Spleen (tissue), 11 donors: ENCODE data around the gene URB1. TPM values are rescaled to one million over a fixed set of nuclear protein-coding genes. Genes with fewer than 3 reads are reported as not detected.
A peak's percentile ranks its signal among the peaks of the same experiment; 100 is the strongest.

ENCODE experiments used
- DNase-seq: peaks from one replicate; pipeline ENCODE4 v3.0.0-alpha.2; 2020
- H3K27ac ChIP-seq, 8 donors: fragments of 200-600 bp; sonication (generic) in 7 of 8; 1 replicate in 4 of 8; 2 replicates in 4 of 8; pipeline versions ENCODE4 v1.5.0 to v1.8.0; 2016 to 2021; ENCODE audit warnings: inconsistent platforms in 4 of 8, mild to moderate bottlenecking in 4 of 8, moderate library complexity in 1 of 8
- H3K27me3 ChIP-seq, 7 donors: fragments of 200-600 bp; sonication (generic) in 6 of 7; replicated peaks in 1 of 7; 1 replicate in 4 of 7; 2 replicates in 3 of 7; pipeline versions ENCODE4 v1.5.0 to v1.8.0; 2016 to 2021; ENCODE audit warnings: inconsistent platforms in 3 of 7, mild to moderate bottlenecking in 1 of 7
- H3K36me3 ChIP-seq, 6 donors: fragments of 200-600 bp; sonication (generic) in 5 of 6; 1 replicate in 4 of 6; 2 replicates in 2 of 6; pipeline versions ENCODE4 v1.5.0 to v1.8.0; 2016 to 2021; ENCODE audit warnings: inconsistent platforms in 2 of 6
- H3K4me1 ChIP-seq, 6 donors: fragments of 200-600 bp; sonication (generic) in 5 of 6; 1 replicate in 3 of 6; 2 replicates in 3 of 6; pipeline versions ENCODE4 v1.5.0 to v1.8.0; 2016 to 2021; ENCODE audit warnings: inconsistent platforms in 3 of 6
- H3K4me3 ChIP-seq, 8 donors: fragments of 200-600 bp; sonication (generic) in 7 of 8; 1 replicate in 4 of 8; 2 replicates in 4 of 8; pipeline versions ENCODE4 v1.5.0 to v1.8.0; 2016 to 2021; ENCODE audit warnings: inconsistent platforms in 4 of 8, mild to moderate bottlenecking in 4 of 8, moderate library complexity in 2 of 8
- H3K9me3 ChIP-seq, 8 donors: fragments of 200-600 bp; sonication (generic) in 7 of 8; 1 replicate in 4 of 8; 2 replicates in 4 of 8; pipeline versions ENCODE4 v1.5.0 to v1.8.0; 2016 to 2021; ENCODE audit warnings: inconsistent platforms in 4 of 8
- POLR2A ChIP-seq, 3 donors: fragments of 450-650 bp; IDR thresholded peaks; one replicate each; pipeline ENCODE4 v1.5.1; 2017; ENCODE audit warnings: antibody characterized with exemption in 3 of 3, mild to moderate bottlenecking in 1 of 3
- POLR2AphosphoS5 ChIP-seq, 3 donors: sonication (generic); formaldehyde crosslinking; IDR thresholded peaks; one replicate each; pipeline ENCODE4 v1.5.1; 2017; ENCODE audit warnings: antibody characterized with exemption in 3 of 3
- WGBS, 5 donors: extraction: QIAGEN DNeasy Blood & Tissue Kit in 3 of 5; methylation state at CpG; one replicate each; pipeline versions ENCODE4 v1.1.5 to v1.1.7; 2013 to 2018; 5-methylcytosine and 5-hydroxymethylcytosine counted together
- intact Hi-C: fragments of 100-400 bp; cut with DNase I; formaldehyde crosslinking; loops from one replicate; pipeline ENCODE4 v1.15.0; 2023; ENCODE audit warnings: low total_unique reads
- polyA plus RNA-seq, 3 donors: library from polyadenylated mRNA; stranded (reverse); fragments of 200-250 nt; gene quantifications; one replicate each; pipeline ENCODE4 v1.2.1, GENCODE V29; 2013
- total RNA-seq, 7 donors: library from RNA; depleted of rRNA in 3 of 7; stranded (reverse); fragments of >200 nt in 3 of 7; fragmentation: NEBNext Ultra II Directional in 4 of 7; extraction: Animal tissue kit (Norgen Biotek cat#: 25700) in 4 of 7; gene quantifications; one replicate each; pipeline versions ENCODE4 v1.1.0 to v1.2.1, GENCODE V29; 2016 to 2021
- TF ChIP-seq, protein P1 (sequence below), 11 experiments: fragments of 200-600 bp in 7 of 11; fragments of 450-650 bp in 4 of 11; sonication (generic) in 4 of 11; IDR thresholded peaks in 8 of 11; conservative IDR thresholded peaks in 3 of 11; 1 replicate in 7 of 11; 2 replicates in 4 of 11; pipeline versions ENCODE4 v1.4.0 to v1.8.0; 2016 to 2021; ENCODE audit warnings: antibody characterized with exemption in 11 of 11, inconsistent platforms in 4 of 11, mild to moderate bottlenecking in 1 of 11
- donor health status: healthy with polysubstance abuse.
- donor health status: DM: no; HTN: no; CAD: no; lungs with moderate emphysema.
- donor health status: DM: no; HTN: no; CAD: no.
- donor health status: Bipolar disorder and iron deficiency.
- donor health status: healthy.
- donor health status: DM: no; HTN: no; CAD: no.
- donor health status: DM: yes; HTN: yes; CAD: no.

The URB1 gene
- total and polyA plus RNA-seq, 10 donors: 2.0 to 20.8 (median 12.0) TPM

DNA sequence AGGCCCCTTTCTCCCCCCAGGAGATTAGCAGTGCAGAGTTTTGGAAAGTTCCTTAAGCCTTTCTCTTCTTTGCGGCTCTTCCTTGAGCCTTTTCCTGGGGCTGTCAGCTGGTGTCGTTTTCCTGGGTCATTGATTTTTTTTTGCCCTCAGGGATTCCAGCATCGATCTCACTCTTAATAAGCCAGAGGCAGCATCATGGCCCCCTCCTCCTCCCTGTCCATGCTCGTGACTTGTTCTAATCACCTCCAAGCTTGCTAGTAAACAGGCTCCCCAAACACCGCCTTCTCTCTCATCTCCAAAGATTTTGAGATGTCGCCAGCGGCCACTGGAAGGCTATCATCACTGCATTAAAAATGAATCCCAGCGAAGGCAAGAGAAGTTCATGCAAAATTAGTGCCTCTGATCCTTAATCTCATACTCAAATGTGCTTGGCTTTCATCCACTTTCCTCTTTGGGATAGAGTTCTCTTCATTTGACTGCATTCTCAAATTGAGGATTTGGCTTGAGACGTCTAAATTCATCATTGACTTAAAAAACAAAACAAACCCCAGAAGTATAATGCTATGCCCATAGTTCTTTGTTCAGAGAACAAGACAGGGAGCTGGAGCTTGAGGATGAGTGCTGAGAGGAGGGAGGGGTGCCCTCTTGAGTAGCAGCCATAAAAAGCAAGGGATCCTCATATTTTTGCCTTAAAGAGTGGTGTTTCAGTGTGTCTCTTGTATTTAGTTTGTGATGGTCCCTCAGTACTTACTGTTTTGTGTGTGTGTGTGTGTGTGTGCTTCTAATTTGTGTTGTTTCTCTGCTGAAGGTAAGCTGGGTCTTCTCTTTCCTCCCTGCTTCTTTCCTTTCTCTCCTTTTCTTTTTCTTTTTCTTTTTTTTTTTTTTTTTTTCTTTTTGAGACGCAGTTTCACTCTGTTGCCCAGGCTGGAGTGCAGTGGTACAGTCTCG lies 22.9 kb upstream of the URB1 start:
- Histone ChIP-seq H3K27me3 (peaks cover 0 to 30% (median 4%) of the 10 kb centered on the region in 7 donors), H3K27ac (no peak overlapping the region), H3K4me1 (peaks cover 10 to 66% (median 44%) of the 10 kb centered on the region in 6 donors), H3K4me3 (no peak overlapping the region), H3K9me3 (no peaks in the 10 kb centered on the region), H3K36me3 (peaks cover 0 to 5% (median 0%) of the 10 kb centered on the region in 6 donors)
- TF ChIP-seq, protein P1, sequence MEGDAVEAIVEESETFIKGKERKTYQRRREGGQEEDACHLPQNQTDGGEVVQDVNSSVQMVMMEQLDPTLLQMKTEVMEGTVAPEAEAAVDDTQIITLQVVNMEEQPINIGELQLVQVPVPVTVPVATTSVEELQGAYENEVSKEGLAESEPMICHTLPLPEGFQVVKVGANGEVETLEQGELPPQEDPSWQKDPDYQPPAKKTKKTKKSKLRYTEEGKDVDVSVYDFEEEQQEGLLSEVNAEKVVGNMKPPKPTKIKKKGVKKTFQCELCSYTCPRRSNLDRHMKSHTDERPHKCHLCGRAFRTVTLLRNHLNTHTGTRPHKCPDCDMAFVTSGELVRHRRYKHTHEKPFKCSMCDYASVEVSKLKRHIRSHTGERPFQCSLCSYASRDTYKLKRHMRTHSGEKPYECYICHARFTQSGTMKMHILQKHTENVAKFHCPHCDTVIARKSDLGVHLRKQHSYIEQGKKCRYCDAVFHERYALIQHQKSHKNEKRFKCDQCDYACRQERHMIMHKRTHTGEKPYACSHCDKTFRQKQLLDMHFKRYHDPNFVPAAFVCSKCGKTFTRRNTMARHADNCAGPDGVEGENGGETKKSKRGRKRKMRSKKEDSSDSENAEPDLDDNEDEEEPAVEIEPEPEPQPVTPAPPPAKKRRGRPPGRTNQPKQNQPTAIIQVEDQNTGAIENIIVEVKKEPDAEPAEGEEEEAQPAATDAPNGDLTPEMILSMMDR (IDR thresholded peaks at IDR 0.05 in 8 of 11, conservative IDR thresholded peaks at IDR 0.05 in 3 of 11): no peak
- TF ChIP-seq POLR2AphosphoS5 (IDR thresholded peaks at IDR 0.05): no peak
- TF ChIP-seq POLR2A (IDR thresholded peaks at IDR 0.05): no peak
- 82 to 89% (median 87%) methylated on average over 11 of the region's 11 CpGs for WGBS, 5 donors
- intact Hi-C loops: no loop called here
- DNase-seq: no peak

DNA sequence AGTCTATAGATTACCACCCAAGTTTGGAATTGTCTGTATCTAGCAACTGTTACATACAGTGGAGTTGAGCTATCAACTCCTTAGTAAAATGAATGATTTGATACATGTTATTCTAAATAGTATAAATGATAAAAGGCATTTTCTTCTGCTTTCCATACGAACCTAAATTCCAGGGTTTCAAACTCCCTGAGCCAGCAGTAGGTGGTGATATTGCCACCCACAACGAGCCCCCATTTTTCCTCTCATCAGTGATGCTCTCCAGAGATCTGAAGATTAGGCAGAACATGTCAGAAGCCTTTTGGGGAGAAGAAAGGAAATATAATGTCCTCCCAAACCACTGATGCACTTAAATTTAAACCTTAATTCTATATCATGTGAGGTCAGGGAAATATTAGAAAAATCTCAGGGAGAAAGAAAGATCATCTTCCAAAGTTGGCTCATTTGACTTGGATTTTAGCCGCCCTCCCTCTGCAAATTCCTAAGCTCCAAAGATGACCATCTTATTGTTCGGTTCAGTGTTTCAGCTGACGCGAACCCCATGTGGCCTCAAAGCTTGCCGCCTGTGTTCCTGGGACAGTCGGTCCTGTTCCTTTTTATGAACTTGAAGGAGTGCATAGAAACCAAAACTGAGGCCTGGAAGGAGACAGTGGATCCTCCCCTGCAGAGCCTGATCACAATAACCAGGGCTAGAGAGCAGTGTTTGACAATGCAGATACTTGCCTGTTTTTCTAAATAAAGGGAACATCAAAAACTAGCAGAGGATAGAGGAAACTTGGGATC lies 22.0 kb upstream of the URB1 start:
- no peak for TF ChIP-seq POLR2A (IDR thresholded peaks at IDR 0.05)
- TF ChIP-seq, protein P1 (IDR thresholded peaks at IDR 0.05 in 8 of 11, conservative IDR thresholded peaks at IDR 0.05 in 3 of 11): peak in 2 of 11 experiments; percentile 15 to 24
- no peak for TF ChIP-seq POLR2AphosphoS5 (IDR thresholded peaks at IDR 0.05)
- H3K27me3 ChIP-seq: peaks cover 0 to 30% (median 4%) of the 10 kb centered on the region in 7 donors
- peaks cover 10 to 75% (median 47%) of the 10 kb centered on the region in 6 donors for H3K4me1 ChIP-seq
- intact Hi-C loops: no loop called here
- peak overlapping the region in 2 of 8 donors; percentile 73 to 89 for H3K4me3 ChIP-seq
- no peaks in the 10 kb centered on the region for H3K9me3 ChIP-seq
- DNase-seq: no peak
- H3K36me3 ChIP-seq: peaks cover 0 to 5% (median 0%) of the 10 kb centered on the region in 6 donors
- 69 to 78% (median 74%) methylated on average over 8 of the region's 8 CpGs for WGBS, 5 donors
- peak overlapping the region in 5 of 8 donors; percentile 92 to 98 (median 94) for H3K27ac ChIP-seq

DNA sequence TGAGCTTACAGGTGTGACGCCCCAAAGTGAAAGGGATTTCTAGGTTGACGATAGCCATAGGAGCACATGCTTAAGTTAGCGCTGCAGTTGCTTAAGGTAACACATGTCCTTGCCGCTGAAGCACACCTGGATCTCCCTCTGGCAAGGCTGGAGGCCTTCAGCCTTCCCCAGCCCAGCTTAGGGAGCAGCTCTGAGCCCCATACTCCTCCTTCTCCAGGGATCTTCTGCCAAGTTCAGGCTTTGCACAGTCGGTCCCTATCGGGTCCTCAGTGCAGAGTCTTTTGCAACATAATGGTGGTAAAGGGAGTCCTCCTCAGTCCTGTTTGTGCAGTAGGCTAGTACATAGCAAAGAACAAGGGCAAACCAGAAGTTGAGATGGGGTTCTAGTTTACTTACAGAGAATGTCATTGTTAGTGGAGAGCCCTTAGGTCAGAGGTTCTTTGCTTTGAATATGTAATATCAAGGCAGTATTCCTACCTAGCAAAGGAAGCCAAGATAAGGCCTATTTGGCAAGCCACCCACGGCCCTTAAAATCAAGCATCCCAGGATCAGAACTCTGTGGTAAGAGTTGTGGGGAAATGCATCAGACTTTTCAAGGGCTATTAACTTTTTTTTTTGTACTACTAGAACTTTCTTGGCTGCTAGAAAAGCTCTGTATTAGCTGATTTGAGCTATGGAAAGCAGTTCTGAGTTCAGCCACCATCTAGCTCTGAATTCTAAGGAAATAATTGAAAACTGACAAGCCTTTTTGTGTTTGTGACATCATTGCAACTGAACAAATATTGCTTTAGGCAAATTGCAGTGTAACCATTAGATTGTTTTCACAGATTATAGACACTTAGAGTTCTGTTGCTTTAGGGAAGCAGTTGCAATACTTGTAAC lies 21.1 kb upstream of the URB1 start:
- Histone ChIP-seq H3K9me3 (no peaks in the 10 kb centered on the region), H3K4me3 (peak overlapping the region; percentile 63 to 89 (median 71)), H3K4me1 (peaks cover 10 to 76% (median 47%) of the 10 kb centered on the region in 6 donors), H3K36me3 (peaks cover 0 to 5% (median 0%) of the 10 kb centered on the region in 6 donors), H3K27ac (peak overlapping the region; percentile 90 to 98 (median 94)), H3K27me3 (peaks cover 0 to 30% (median 4%) of the 10 kb centered on the region in 7 donors)
- intact Hi-C loops: no loop called here
- no peak for DNase-seq
- 63 to 83% (median 75%) methylated on average over 7 of the region's 7 CpGs for WGBS, 5 donors
- TF ChIP-seq POLR2A (IDR thresholded peaks at IDR 0.05) (no peak), POLR2AphosphoS5 (IDR thresholded peaks at IDR 0.05) (no peak)
- TF ChIP-seq, protein P1 (IDR thresholded peaks at IDR 0.05 in 8 of 11, conservative IDR thresholded peaks at IDR 0.05 in 3 of 11): no peak
